H9 (cell line): ENCODE measurements around the gene KAZALD1. TPM values are rescaled to one million over a fixed set of nuclear protein-coding genes. Genes with fewer than 3 reads are reported as not detected.

Source experiments
- DNase-seq: peaks from one replicate; pipeline ENCODE4 v3.0.0-alpha.2; 2017
- H2AFZ ChIP-seq: one replicate; pipeline ENCODE4 v1.6.1; 2013; ENCODE audit warnings: mild to moderate bottlenecking, low read length, control low read depth, moderate library complexity
- H2AK5ac ChIP-seq: 2 replicates; pipeline ENCODE4 v1.6.1; 2013; ENCODE audit warnings: low read length, control low read depth, mixed read lengths; ENCODE audit not compliant: insufficient read length
- H2BK120ac ChIP-seq: one replicate; pipeline ENCODE4 v1.6.1; 2013; ENCODE audit warnings: low read depth, mild to moderate bottlenecking, low read length, control low read depth, inconsistent platforms; ENCODE audit not compliant: poor library complexity, severe bottlenecking
- H2BK12ac ChIP-seq: 2 replicates; pipeline ENCODE4 v1.6.1; 2013; ENCODE audit warnings: low read length, control low read depth, mixed read lengths, low read depth; ENCODE audit not compliant: insufficient read length
- H2BK15ac ChIP-seq: 2 replicates; pipeline ENCODE4 v1.6.1; 2013; ENCODE audit warnings: low read depth, low read length, control low read depth
- H2BK20ac ChIP-seq: one replicate; pipeline ENCODE4 v1.6.1; 2013; ENCODE audit warnings: low read depth, mild to moderate bottlenecking, low read length, control low read depth, inconsistent platforms; ENCODE audit not compliant: poor library complexity, severe bottlenecking
- H2BK5ac ChIP-seq: 2 replicates; pipeline ENCODE4 v1.6.1; 2013; ENCODE audit warnings: low read length, control low read depth, mixed read lengths; ENCODE audit not compliant: insufficient read length
- H3K14ac ChIP-seq: 2 replicates; pipeline ENCODE4 v1.6.1; 2013; ENCODE audit warnings: low read length, control low read depth; ENCODE audit not compliant: insufficient read depth
- H3K18ac ChIP-seq: 2 replicates; pipeline ENCODE4 v1.6.1; 2013; ENCODE audit warnings: low read depth, mild to moderate bottlenecking, mixed read lengths, low read length, control low read depth; ENCODE audit not compliant: insufficient read length
- H3K23ac ChIP-seq: 2 replicates; pipeline ENCODE4 v1.6.1; 2013; ENCODE audit warnings: low read length, control low read depth, mixed read lengths, low read depth; ENCODE audit not compliant: insufficient read length
- H3K23me2 ChIP-seq: 2 replicates; pipeline ENCODE4 v1.6.1; 2013; ENCODE audit warnings: low read depth, mild to moderate bottlenecking, mixed read lengths, low read length, control low read depth; ENCODE audit not compliant: insufficient read length, poor library complexity, severe bottlenecking
- H3K27ac ChIP-seq: 2 replicates; pipeline ENCODE4 v1.5.1; 2013; ENCODE audit warnings: low read length, control low read depth, mixed read lengths, low read depth; ENCODE audit not compliant: insufficient read length
- H3K27me3 ChIP-seq: 2 replicates; pipeline ENCODE4 v1.6.1; 2013; ENCODE audit warnings: low read length, control low read depth, inconsistent platforms; ENCODE audit not compliant: insufficient read depth
- H3K4ac ChIP-seq: 2 replicates; pipeline ENCODE4 v1.6.1; 2013; ENCODE audit warnings: low read depth, mild to moderate bottlenecking, control low read depth, inconsistent platforms, low read length, moderate library complexity
- H3K4me1 ChIP-seq: 2 replicates; pipeline ENCODE4 v1.6.1; 2013; ENCODE audit warnings: low read length, control low read depth, inconsistent platforms; ENCODE audit not compliant: insufficient read depth
- H3K4me2 ChIP-seq: 2 replicates; pipeline ENCODE4 v1.6.1; 2013; ENCODE audit warnings: low read length, control low read depth, mixed read lengths; ENCODE audit not compliant: insufficient read length, insufficient read depth
- H3K56ac ChIP-seq: 2 replicates; pipeline ENCODE4 v1.6.1; 2013; ENCODE audit warnings: low read depth, mild to moderate bottlenecking, mixed read lengths, low read length, control low read depth; ENCODE audit not compliant: insufficient read length
- H3K79me1 ChIP-seq: 2 replicates; pipeline ENCODE4 v1.6.1; 2013; ENCODE audit warnings: low read depth, mild to moderate bottlenecking, moderate library complexity, low read length, control low read depth, inconsistent platforms; ENCODE audit not compliant: insufficient read depth, poor library complexity, severe bottlenecking
- H3K79me2 ChIP-seq: 2 replicates; pipeline ENCODE4 v1.6.1; 2013; ENCODE audit warnings: low read length, control low read depth, inconsistent platforms; ENCODE audit not compliant: insufficient read depth
- H3K9ac ChIP-seq: 2 replicates; pipeline ENCODE4 v1.6.1; 2013; ENCODE audit warnings: low read length, control low read depth, mixed read lengths; ENCODE audit not compliant: insufficient read length; ENCODE audit errors: extremely low read depth
- H3K9me3 ChIP-seq: one replicate; pipeline ENCODE4 v1.6.1; 2013; ENCODE audit warnings: low read depth, low read length, inconsistent platforms; ENCODE audit not compliant: control insufficient read depth
- H3T11ph ChIP-seq: one replicate; pipeline ENCODE4 v1.6.1; 2013; ENCODE audit warnings: mild to moderate bottlenecking, low read length, control low read depth, inconsistent platforms
- H4K20me1 ChIP-seq: one replicate; pipeline ENCODE4 v1.6.1; 2013; ENCODE audit not compliant: control insufficient read depth, insufficient read length, insufficient read depth
- H4K5ac ChIP-seq: 2 replicates; pipeline ENCODE4 v1.6.1; 2013; ENCODE audit warnings: low read depth, mild to moderate bottlenecking, mixed read lengths, low read length, control low read depth; ENCODE audit not compliant: insufficient read length
- H4K8ac ChIP-seq: replicated peaks from 2 replicates; pipeline ENCODE4 v1.6.1; 2013; ENCODE audit warnings: low read length, control low read depth, mixed read lengths, low read depth; ENCODE audit not compliant: insufficient read length
- H4K91ac ChIP-seq: 2 replicates; pipeline ENCODE4 v1.6.1; 2013; ENCODE audit warnings: low read depth, mild to moderate bottlenecking, moderate library complexity, mixed read lengths, low read length, control low read depth; ENCODE audit not compliant: insufficient read length
- H3K27ac Mint-ChIP-seq, 3 experiments: 2 replicates in 2 of 3; 3 replicates in 1 of 3; pipeline ENCODE4 v1.8.0; 2020 to 2021; ENCODE audit warnings: mixed read lengths in 3 of 3, mild to moderate bottlenecking in 1 of 3, moderate library complexity in 1 of 3
- H3K27me3 Mint-ChIP-seq: 2 replicates; pipeline ENCODE4 v1.8.0; 2021; ENCODE audit warnings: low read depth, mild to moderate bottlenecking, moderate library complexity, mixed read lengths
- H3K36me3 Mint-ChIP-seq, 3 experiments: 2 replicates in 2 of 3; 3 replicates in 1 of 3; pipeline ENCODE4 v1.8.0; 2020 to 2021; ENCODE audit warnings: low read depth in 3 of 3, mixed read lengths in 3 of 3; ENCODE audit not compliant: insufficient read depth in 1 of 3
- H3K4me1 Mint-ChIP-seq, 2 experiments: 2 replicates each; pipeline ENCODE4 v1.8.0; 2020; ENCODE audit warnings: mixed read lengths in 2 of 2
- H3K4me3 Mint-ChIP-seq, 2 experiments: 2 replicates in 1 of 2; 3 replicates in 1 of 2; pipeline ENCODE4 v1.8.0; 2020 to 2021; ENCODE audit warnings: mild to moderate bottlenecking in 2 of 2, mixed read lengths in 2 of 2, moderate library complexity in 1 of 2
- H3K9me3 Mint-ChIP-seq, 2 experiments: 2 replicates in 1 of 2; 3 replicates in 1 of 2; pipeline ENCODE4 v1.8.0; 2020; ENCODE audit warnings: mild to moderate bottlenecking in 2 of 2, mixed read lengths in 2 of 2, moderate library complexity in 1 of 2
- WGBS: extraction: QIAGEN DNeasy Blood & Tissue Kit; methylation state at CpG from one replicate; pipeline ENCODE4 v1.1.7; 2013; ENCODE audit warnings: missing lambda C conversion rate, low lambda C conversion rate, mixed read lengths; ENCODE audit not compliant: insufficient read length; ENCODE audit errors: extremely low coverage; 5-methylcytosine and 5-hydroxymethylcytosine counted together
- total RNA-seq: library from RNA; stranded (reverse); gene quantifications from 2 replicates; pipeline ENCODE4 v1.2.1, GENCODE V29; 2021
- TF ChIP-seq, protein P1 (sequence below): fragments of 200-600 bp; sonication (generic); conservative IDR thresholded peaks from 3 replicates; pipeline ENCODE4 v1.8.0; 2021; ENCODE audit warnings: antibody characterized with exemption, mild to moderate bottlenecking

KAZALD1 gene
- total RNA-seq, 1 experiment from 2014 or later = 2.9 TPM

DNA sequence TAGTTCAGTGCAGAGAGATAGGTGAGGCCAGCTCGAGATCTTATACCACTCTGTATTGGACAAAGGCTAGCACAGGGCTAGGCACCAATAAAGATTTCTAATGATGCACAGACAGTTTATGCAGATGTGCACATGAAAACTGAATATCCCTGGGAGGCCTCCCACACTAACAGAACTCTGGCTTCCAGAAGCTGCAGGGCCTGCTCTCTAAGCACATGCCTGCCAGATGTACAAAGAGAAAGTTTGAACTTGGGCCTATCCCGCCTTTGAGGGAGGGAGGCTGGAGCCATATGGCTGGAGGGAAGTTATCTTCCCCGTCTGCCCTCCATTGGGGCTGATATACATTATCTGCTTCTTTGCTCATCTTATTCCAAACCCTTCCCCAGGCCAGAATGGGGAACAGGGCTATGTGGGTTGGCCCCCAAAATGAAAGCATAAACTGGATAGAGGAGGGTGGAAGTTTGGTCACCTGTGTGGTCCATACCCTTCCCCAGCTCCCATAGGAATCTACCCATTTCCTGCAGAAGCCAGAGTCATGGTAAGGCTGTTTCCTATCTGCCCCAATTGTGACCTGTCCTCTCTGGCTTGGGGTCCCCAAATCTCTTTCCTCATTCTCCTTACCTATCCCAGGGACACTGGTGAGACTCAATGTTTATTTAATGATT, 3.8 kb downstream of the KAZALD1 start:
- H2AFZ ChIP-seq = no peak overlapping the region
- H3K56ac ChIP-seq = no peak overlapping the region
- no peak overlapping the region for H4K91ac ChIP-seq
- no peaks in the 10 kb centered on the region for H3K79me1 ChIP-seq
- H2BK20ac ChIP-seq = no peak overlapping the region
- H3K27ac Mint-ChIP-seq = no peak overlapping the region; a peak in 1 of 7 replicates
- H2AK5ac ChIP-seq = no peak overlapping the region
- H3K4me1 ChIP-seq = no peaks in the 10 kb centered on the region; the same call in 1 of the 2 replicates
- no peaks in the 10 kb centered on the region for H3K9me3 ChIP-seq
- TF ChIP-seq, protein P1, sequence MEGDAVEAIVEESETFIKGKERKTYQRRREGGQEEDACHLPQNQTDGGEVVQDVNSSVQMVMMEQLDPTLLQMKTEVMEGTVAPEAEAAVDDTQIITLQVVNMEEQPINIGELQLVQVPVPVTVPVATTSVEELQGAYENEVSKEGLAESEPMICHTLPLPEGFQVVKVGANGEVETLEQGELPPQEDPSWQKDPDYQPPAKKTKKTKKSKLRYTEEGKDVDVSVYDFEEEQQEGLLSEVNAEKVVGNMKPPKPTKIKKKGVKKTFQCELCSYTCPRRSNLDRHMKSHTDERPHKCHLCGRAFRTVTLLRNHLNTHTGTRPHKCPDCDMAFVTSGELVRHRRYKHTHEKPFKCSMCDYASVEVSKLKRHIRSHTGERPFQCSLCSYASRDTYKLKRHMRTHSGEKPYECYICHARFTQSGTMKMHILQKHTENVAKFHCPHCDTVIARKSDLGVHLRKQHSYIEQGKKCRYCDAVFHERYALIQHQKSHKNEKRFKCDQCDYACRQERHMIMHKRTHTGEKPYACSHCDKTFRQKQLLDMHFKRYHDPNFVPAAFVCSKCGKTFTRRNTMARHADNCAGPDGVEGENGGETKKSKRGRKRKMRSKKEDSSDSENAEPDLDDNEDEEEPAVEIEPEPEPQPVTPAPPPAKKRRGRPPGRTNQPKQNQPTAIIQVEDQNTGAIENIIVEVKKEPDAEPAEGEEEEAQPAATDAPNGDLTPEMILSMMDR = no peak
- H3K18ac ChIP-seq = no peak overlapping the region
- no peak overlapping the region for H4K8ac ChIP-seq
- no peak overlapping the region for H4K5ac ChIP-seq
- no peak overlapping the region for H3K4ac ChIP-seq
- H2BK12ac ChIP-seq = no peak overlapping the region
- WGBS = no CpG with 5 or more reads among the region's 3 CpGs
- no peaks in the 10 kb centered on the region for H3K9me3 Mint-ChIP-seq
- peaks cover 24 to 32% of the 10 kb centered on the region in 2 experiments for H3K4me1 Mint-ChIP-seq
- no peaks in the 10 kb centered on the region for H3K79me2 ChIP-seq
- H3K23ac ChIP-seq = no peak overlapping the region
- peak overlapping the region; percentile 71 to 87 for H3K4me3 Mint-ChIP-seq
- H2BK120ac ChIP-seq = no peak overlapping the region
- peaks cover 35% of the 10 kb centered on the region for H3K23me2 ChIP-seq
- no peak for DNase-seq
- no peak overlapping the region for H3T11ph ChIP-seq
- no peak overlapping the region for H2BK5ac ChIP-seq
- H2BK15ac ChIP-seq = no peak overlapping the region
- no peak overlapping the region for H3K14ac ChIP-seq
- H3K4me2 ChIP-seq = peak overlapping the region; percentile 69
- no peak overlapping the region for H3K9ac ChIP-seq
- no peaks in the 10 kb centered on the region for H4K20me1 ChIP-seq
- H3K27me3 Mint-ChIP-seq = peaks cover 65% of the 10 kb centered on the region
- H3K36me3 Mint-ChIP-seq = no peaks in the 10 kb centered on the region; a peak in 1 of 7 replicates
- H3K27ac ChIP-seq = no peak overlapping the region
- H3K27me3 ChIP-seq = peaks cover 45% of the 10 kb centered on the region
